K562 (cell line): Measurements from ENCODE around the gene BZW2. TPM values are rescaled to one million over a fixed set of nuclear protein-coding genes. Genes with fewer than 3 reads are reported as not detected.

Source experiments
- ATAC-seq: fragments of 200-7000 bp; cut with Tn5 transposase; 3 replicates; pipeline ENCODE4 v1.9.1; 2020; ENCODE audit warnings: moderate library complexity
- BruUV-seq: library from RNA; stranded (reverse); fragments of 400-500 nt; replicated peaks from 2 replicates; lab custom pipeline; 2021; lab: Mats Ljungman, UMichigan
- CTCF ChIA-PET: fragments of 300-600 bp; formaldehyde crosslinking; extraction: SDS; loops from one replicate; lab custom pipeline; 2021; ENCODE audit warnings: low intra/inter-chr PET ratio; lab: Yijun Ruan, JAX
- POLR2A ChIA-PET: fragments of 300-600, 350-650 bp; sonication (Branson Sonifier 250); formaldehyde crosslinking; extraction: SDS; loops from one replicate; lab custom pipeline; 2021; ENCODE audit warnings: antibody characterized with exemption, inconsistent platforms; lab: Yijun Ruan, JAX
- DNase-seq, 4 experiments: peaks; one replicate each; pipeline versions ENCODE4 v3.0.0 to v3.0.0-alpha.2; 2011 to 2018; ENCODE audit warnings: low spot score in 3 of 4, mixed read lengths in 3 of 4; ENCODE audit errors: extremely low read depth in 1 of 4
- FAIRE-seq: peaks from 2 replicates; lab custom pipeline; 2011; peaks lifted over from hg19 to GRCh38; lab: Jason Lieb, UNC
- H2AFZ ChIP-seq: 2 replicates; pipeline ENCODE4 v1.6.0; 2011; ENCODE audit warnings: low read depth, low read length, control low read depth, inconsistent platforms
- H3K27ac ChIP-seq: fragments of 200-600 bp; 3 replicates; pipeline ENCODE4 v1.8.0; 2011; ENCODE audit warnings: low read depth, mild to moderate bottlenecking, control low read depth, inconsistent platforms, low read length, moderate library complexity, mixed read lengths; ENCODE audit errors: extremely low read depth
- H3K27me3 ChIP-seq, 2 experiments: fragments of 300-600 bp in 1 of 2; 2 replicates in 1 of 2; 3 replicates in 1 of 2; pipeline versions ENCODE4 v1.6.0 to v1.8.0; 2011; ENCODE audit warnings: inconsistent platforms in 2 of 2, low read length in 2 of 2, mild to moderate bottlenecking in 1 of 2, mixed read lengths in 1 of 2, moderate library complexity in 1 of 2; ENCODE audit not compliant: control insufficient read depth in 2 of 2, insufficient read depth in 2 of 2
- H3K36me3 ChIP-seq: fragments of 300-600 bp; 3 replicates; pipeline ENCODE4 v1.8.0; 2011; ENCODE audit warnings: mild to moderate bottlenecking, low read length, inconsistent platforms; ENCODE audit not compliant: control insufficient read depth, insufficient read depth
- H3K4me1 ChIP-seq, 2 experiments: fragments of 200-600 bp in 1 of 2; replicated peaks in 1 of 2; 2 replicates in 1 of 2; 3 replicates in 1 of 2; pipeline versions ENCODE4 v1.5.1 to v1.8.0; 2011; ENCODE audit warnings: inconsistent platforms in 2 of 2, low read length in 2 of 2, mild to moderate bottlenecking in 1 of 2, mixed read lengths in 1 of 2, moderate library complexity in 1 of 2; ENCODE audit not compliant: control insufficient read depth in 2 of 2, insufficient read depth in 2 of 2
- H3K4me2 ChIP-seq: 2 replicates; pipeline ENCODE4 v1.6.1; 2011; ENCODE audit warnings: low read length, control low read depth, inconsistent platforms, mixed read lengths; ENCODE audit not compliant: insufficient read depth
- H3K4me3 ChIP-seq: fragments of 200-600 bp; sonication (generic), shearing (Covaris generic); 2 replicates; pipeline ENCODE4 v1.5.1; 2016; ENCODE audit warnings: control low read depth, inconsistent platforms
- H3K79me2 ChIP-seq: fragments of 200-600 bp; 3 replicates; pipeline ENCODE4 v1.8.0; 2011; ENCODE audit warnings: low read length, inconsistent platforms; ENCODE audit not compliant: control insufficient read depth, insufficient read depth
- H3K9ac ChIP-seq, 2 experiments: 2 replicates each; pipeline versions ENCODE4 v1.6.0 to v1.6.1; 2011; ENCODE audit warnings: low read depth in 2 of 2, low read length in 2 of 2, control low read depth in 1 of 2, inconsistent platforms in 1 of 2, mild to moderate bottlenecking in 1 of 2, mixed read lengths in 1 of 2; ENCODE audit not compliant: insufficient read depth in 1 of 2
- H3K9me1 ChIP-seq: one replicate; pipeline ENCODE4 v1.6.0; 2011; ENCODE audit warnings: inconsistent platforms, mild to moderate bottlenecking, low read length, moderate library complexity; ENCODE audit not compliant: control insufficient read depth, insufficient read depth
- H3K9me3 ChIP-seq: replicated peaks from 2 replicates; pipeline ENCODE4 v1.5.1; 2011; ENCODE audit warnings: low read depth, low read length, inconsistent platforms; ENCODE audit not compliant: control insufficient read depth, insufficient read depth
- H4K20me1 ChIP-seq: replicated peaks from 2 replicates; pipeline ENCODE4 v1.6.1; 2011; ENCODE audit warnings: low read length, inconsistent platforms, mixed read lengths; ENCODE audit not compliant: control insufficient read depth, insufficient read depth
- DPF2 ChIP-seq: fragments of 450-650 bp; IDR thresholded peaks from 2 replicates; pipeline ENCODE4 v1.6.1; 2016
- NFXL1 ChIP-seq: fragments of 450-650 bp; formaldehyde crosslinking; IDR thresholded peaks from 2 replicates; pipeline ENCODE4 v1.4.0; 2021; ENCODE audit warnings: mild to moderate bottlenecking
- NONO ChIP-seq, 2 experiments: fragments of 200-400 bp in 1 of 2; fragments of 450-650 bp in 1 of 2; formaldehyde crosslinking in 1 of 2; IDR thresholded peaks; 2 replicates each; pipeline ENCODE4 v1.6.1; 2017; ENCODE audit warnings: low read depth in 2 of 2, mild to moderate bottlenecking in 2 of 2, moderate library complexity in 2 of 2, low read length in 1 of 2
- NR1H2 ChIP-seq: sonication (generic); formaldehyde crosslinking; IDR thresholded peaks from 2 replicates; pipeline ENCODE4 v1.4.0; 2020; ENCODE audit warnings: mild to moderate bottlenecking, missing genetic modification reagents
- RBM17 ChIP-seq: fragments of 200-400 bp; formaldehyde crosslinking; IDR thresholded peaks from 2 replicates; pipeline ENCODE4 v1.6.1; 2017; ENCODE audit warnings: low read depth, mild to moderate bottlenecking, low read length, borderline replicate concordance
- ZC3H11A ChIP-seq: IDR thresholded peaks from 2 replicates; pipeline ENCODE4 v1.6.1; 2012; ENCODE audit warnings: low read depth, low read length, improper control_type of control experiment
- WGBS: fragments of 100-300 bp; shearing (Covaris generic); methylation state at CpG from one replicate; pipeline ENCODE4 v1.1.6; 2016; ENCODE audit warnings: low coverage, mixed read lengths; ENCODE audit not compliant: insufficient coverage; ENCODE audit errors: missing lambda C conversion rate; 5-methylcytosine and 5-hydroxymethylcytosine counted together
- in situ Hi-C: fragments of 300-500 bp; cut with MboI; formaldehyde crosslinking; loops from 4 replicates; pipeline ENCODE4 v1.15.0; 2018; ENCODE audit warnings: inconsistent platforms, mixed read lengths
- intact Hi-C: fragments of 100-400 bp; cut with micrococcal nuclease; formaldehyde crosslinking; loops from 2 replicates; pipeline ENCODE4 v1.14.2; 2022
- polyA plus RNA-seq, 8 experiments: library from polyadenylated mRNA; depleted of rRNA in 4 of 8; stranded (reverse) in 5 of 8; unstranded in 3 of 8; fragments of >200 nt; fragmentation: Nextera tagmentation in 2 of 8; fragmentation: Illumina TruSeq in 1 of 8; extraction: Ambion mirVana in 2 of 8; extraction: Trizol in 1 of 8; gene quantifications; 2 replicates each; pipeline versions ENCODE4 v1.2.1 to v1.2.3, GENCODE V29; 2011 to 2014; ENCODE audit warnings: inconsistent platforms in 1 of 8, missing spikeins in 1 of 8
- total RNA-seq, 7 experiments: library from RNA; depleted of rRNA in 6 of 7; stranded (reverse); fragments of >200 nt in 6 of 7; fragmentation: Illumina TruSeq in 2 of 7; extraction: Trizol in 2 of 7; gene quantifications; 2 replicates each; pipeline versions ENCODE4 v1.2.1 to v1.2.3, GENCODE V29; 2011 to 2021; ENCODE audit warnings: low replicate concordance in 1 of 7
- TF ChIP-seq, protein P1 (sequence below): fragments of 250-450 bp; sonication (Bioruptor Pico); IDR thresholded peaks from 2 replicates; pipeline ENCODE4 v1.5.0; 2022; ENCODE audit warnings: mild to moderate bottlenecking
- TF ChIP-seq, protein P2 (sequence below): sonication (generic); formaldehyde crosslinking; IDR thresholded peaks from 2 replicates; pipeline ENCODE4 v1.4.0; 2020; ENCODE audit warnings: mild to moderate bottlenecking, missing genetic modification reagents

BZW2 gene
- total and polyA plus RNA-seq, 9 of the 15 experiments (the other 6 are each of a cell fraction or from before 2014, with no cell fraction given): 140 to 316 (median 173) TPM

GRCh38 chr7:16745645-16746044 is 99.7 kb downstream of the BZW2 start:
- Histone ChIP-seq H3K4me3 (no peak overlapping the region), H3K27me3 (no peaks in the 10 kb centered on the region), H3K9me3 (no peaks in the 10 kb centered on the region), H3K9ac (no peak overlapping the region), H3K4me1 (peaks cover 23 to 29% of the 10 kb centered on the region in 2 experiments; a peak in 4 of 5 replicates), H3K9me1 (no peaks in the 10 kb centered on the region), H3K4me2 (no peak overlapping the region), H3K36me3 (no peaks in the 10 kb centered on the region), H4K20me1 (no peaks in the 10 kb centered on the region), H3K79me2 (no peaks in the 10 kb centered on the region), H2AFZ (no peak overlapping the region), H3K27ac (no peak overlapping the region)
- TF ChIP-seq, protein P1, sequence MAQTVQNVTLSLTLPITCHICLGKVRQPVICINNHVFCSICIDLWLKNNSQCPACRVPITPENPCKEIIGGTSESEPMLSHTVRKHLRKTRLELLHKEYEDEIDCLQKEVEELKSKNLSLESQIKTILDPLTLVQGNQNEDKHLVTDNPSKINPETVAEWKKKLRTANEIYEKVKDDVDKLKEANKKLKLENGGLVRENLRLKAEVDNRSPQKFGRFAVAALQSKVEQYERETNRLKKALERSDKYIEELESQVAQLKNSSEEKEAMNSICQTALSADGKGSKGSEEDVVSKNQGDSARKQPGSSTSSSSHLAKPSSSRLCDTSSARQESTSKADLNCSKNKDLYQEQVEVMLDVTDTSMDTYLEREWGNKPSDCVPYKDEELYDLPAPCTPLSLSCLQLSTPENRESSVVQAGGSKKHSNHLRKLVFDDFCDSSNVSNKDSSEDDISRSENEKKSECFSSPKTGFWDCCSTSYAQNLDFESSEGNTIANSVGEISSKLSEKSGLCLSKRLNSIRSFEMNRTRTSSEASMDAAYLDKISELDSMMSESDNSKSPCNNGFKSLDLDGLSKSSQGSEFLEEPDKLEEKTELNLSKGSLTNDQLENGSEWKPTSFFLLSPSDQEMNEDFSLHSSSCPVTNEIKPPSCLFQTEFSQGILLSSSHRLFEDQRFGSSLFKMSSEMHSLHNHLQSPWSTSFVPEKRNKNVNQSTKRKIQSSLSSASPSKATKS (CRISPR knock-in tag): no peak
- TF ChIP-seq DPF2: no peak
- TF ChIP-seq NFXL1 (CRISPR knock-in tag): no peak
- no peak for TF ChIP-seq NR1H2 (CRISPR knock-in tag)
- no peak for TF ChIP-seq ZC3H11A
- TF ChIP-seq, protein P2, sequence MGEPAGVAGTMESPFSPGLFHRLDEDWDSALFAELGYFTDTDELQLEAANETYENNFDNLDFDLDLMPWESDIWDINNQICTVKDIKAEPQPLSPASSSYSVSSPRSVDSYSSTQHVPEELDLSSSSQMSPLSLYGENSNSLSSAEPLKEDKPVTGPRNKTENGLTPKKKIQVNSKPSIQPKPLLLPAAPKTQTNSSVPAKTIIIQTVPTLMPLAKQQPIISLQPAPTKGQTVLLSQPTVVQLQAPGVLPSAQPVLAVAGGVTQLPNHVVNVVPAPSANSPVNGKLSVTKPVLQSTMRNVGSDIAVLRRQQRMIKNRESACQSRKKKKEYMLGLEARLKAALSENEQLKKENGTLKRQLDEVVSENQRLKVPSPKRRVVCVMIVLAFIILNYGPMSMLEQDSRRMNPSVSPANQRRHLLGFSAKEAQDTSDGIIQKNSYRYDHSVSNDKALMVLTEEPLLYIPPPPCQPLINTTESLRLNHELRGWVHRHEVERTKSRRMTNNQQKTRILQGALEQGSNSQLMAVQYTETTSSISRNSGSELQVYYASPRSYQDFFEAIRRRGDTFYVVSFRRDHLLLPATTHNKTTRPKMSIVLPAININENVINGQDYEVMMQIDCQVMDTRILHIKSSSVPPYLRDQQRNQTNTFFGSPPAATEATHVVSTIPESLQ: no peak
- TF ChIP-seq NONO (IDR thresholded peaks at IDR 0.05; ENCODE audit: low read depth in 2 of 2, low read length in 1 of 2): no peak
- no peak for TF ChIP-seq RBM17
- intact Hi-C loops (no loop called here), in situ Hi-C loops (no loop called here)
- no peak for FAIRE-seq
- ChIA-PET POLR2A (interaction anchor here (1.0 kb wide), 1 partner anchor 78 kb away, joined by 4 read pairs; no protein-coding TSS in a partner anchor), CTCF (no interaction called here)
- WGBS: 28% methylated on average over 2 of the region's 2 CpGs
- no TSS peak for BruUV-seq
- ATAC-seq: no peak
- no peak for DNase-seq
